Glutamatergic neuron (in vitro differentiated cells): ENCODE measurements around the gene VWF. TPM values are rescaled to one million over a fixed set of nuclear protein-coding genes. Genes with fewer than 3 reads are reported as not detected.

Experiments
- DNase-seq: peaks from one replicate; pipeline ENCODE4 v3.0.0; 2022
- H3K27ac Mint-ChIP-seq: one replicate; pipeline ENCODE4 v1.8.0; 2020; ENCODE audit warnings: mild to moderate bottlenecking, mixed read lengths, inconsistent platforms; ENCODE audit not compliant: unreplicated experiment
- H3K27me3 Mint-ChIP-seq: one replicate; pipeline ENCODE4 v1.8.0; 2020; ENCODE audit warnings: mild to moderate bottlenecking, moderate library complexity, mixed read lengths, inconsistent platforms; ENCODE audit not compliant: unreplicated experiment
- H3K36me3 Mint-ChIP-seq: one replicate; pipeline ENCODE4 v1.8.0; 2020; ENCODE audit warnings: mild to moderate bottlenecking, mixed read lengths, inconsistent platforms; ENCODE audit not compliant: unreplicated experiment
- H3K4me1 Mint-ChIP-seq: one replicate; pipeline ENCODE4 v1.8.0; 2020; ENCODE audit warnings: mild to moderate bottlenecking, low read depth, mixed read lengths, inconsistent platforms; ENCODE audit not compliant: unreplicated experiment
- H3K4me3 Mint-ChIP-seq: one replicate; pipeline ENCODE4 v1.8.0; 2020; ENCODE audit warnings: mild to moderate bottlenecking, mixed read lengths, inconsistent platforms; ENCODE audit not compliant: unreplicated experiment
- H3K9me3 Mint-ChIP-seq: one replicate; pipeline ENCODE4 v1.8.0; 2020; ENCODE audit warnings: mild to moderate bottlenecking, moderate library complexity, mixed read lengths, inconsistent platforms; ENCODE audit not compliant: unreplicated experiment
- CTCF ChIP-seq: fragments of 200-600 bp; sonication (generic); IDR thresholded peaks from one replicate; pipeline ENCODE4 v1.5.0; 2021; ENCODE audit not compliant: partially characterized antibody, unreplicated experiment
- total RNA-seq: library from RNA; stranded (reverse); fragmentation: NEBNext Ultra II Directional; extraction: Animal tissue kit (Norgen Biotek cat#: 25700); gene quantifications from one replicate; pipeline ENCODE4 v1.2.1, GENCODE V29; 2021; ENCODE audit not compliant: unreplicated experiment

The VWF gene
- total RNA-seq, 1 donor from 2014 or later, result 0.37 TPM

- DNase-seq, result no peak
- Mint-ChIP-seq H3K36me3 (no peaks in the 10 kb centered on the region), H3K27me3 (peaks cover 5% of the 10 kb centered on the region), H3K27ac (no peak overlapping the region), H3K4me3 (no peak overlapping the region), H3K4me1 (peaks cover 2% of the 10 kb centered on the region), H3K9me3 (peaks cover 3% of the 10 kb centered on the region)
- TF ChIP-seq CTCF, result no peak
These were observed 148.3 kb downstream of the VWF start for GRCh38 chr12:5976196-5976595.

DNA sequence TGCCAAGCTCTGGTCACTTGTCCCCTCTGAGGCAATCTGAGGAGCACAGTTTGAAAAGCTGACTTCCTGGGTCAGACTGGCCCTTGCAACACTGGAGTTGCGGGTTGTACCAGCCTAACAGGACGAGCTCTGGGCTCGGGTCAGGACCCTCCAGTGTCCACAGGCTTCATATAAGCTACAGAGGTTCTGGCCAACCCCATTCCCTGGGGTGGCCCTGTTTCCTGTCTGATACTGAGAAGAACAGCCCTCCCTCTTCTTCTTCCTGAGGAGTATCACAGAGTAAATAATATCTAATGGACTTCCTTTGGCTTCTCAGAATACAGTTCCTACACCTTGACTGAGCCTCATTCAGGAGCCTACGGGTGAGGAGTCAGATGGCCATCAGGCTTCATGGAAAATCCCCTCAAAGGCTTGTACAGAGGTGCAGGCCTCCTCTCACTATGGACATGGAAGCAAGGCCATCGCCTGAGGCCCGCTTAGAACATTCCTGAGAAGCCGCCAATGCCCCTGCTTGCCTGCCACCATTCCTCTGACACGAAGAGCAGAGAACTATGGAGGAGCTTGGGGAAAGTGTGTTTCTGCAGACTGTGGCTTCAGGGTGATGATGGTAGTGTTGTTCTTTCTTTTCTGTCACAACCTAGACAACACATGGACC lies 150.9 kb downstream of the VWF start:
- DNase-seq, result no peak
- Mint-ChIP-seq H3K4me1 (peaks cover 2% of the 10 kb centered on the region), H3K36me3 (no peaks in the 10 kb centered on the region), H3K4me3 (no peak overlapping the region), H3K9me3 (peaks cover 1% of the 10 kb centered on the region), H3K27me3 (peaks cover 5% of the 10 kb centered on the region), H3K27ac (no peak overlapping the region)
- TF ChIP-seq CTCF, result no peak

GRCh38 chr12:5972387-5972786 lies 152.1 kb downstream of the VWF start:
- no peak for DNase-seq
- no peak overlapping the region for H3K27ac Mint-ChIP-seq
- peaks cover 5% of the 10 kb centered on the region for H3K27me3 Mint-ChIP-seq
- no peak for TF ChIP-seq CTCF
- H3K4me3 Mint-ChIP-seq, result no peak overlapping the region
- H3K36me3 Mint-ChIP-seq, result no peaks in the 10 kb centered on the region
- H3K9me3 Mint-ChIP-seq, result peaks cover 1% of the 10 kb centered on the region
- H3K4me1 Mint-ChIP-seq, result peaks cover 2% of the 10 kb centered on the region

- no peak for DNase-seq
- Mint-ChIP-seq H3K27ac (no peak overlapping the region), H3K4me1 (peaks cover 2% of the 10 kb centered on the region), H3K4me3 (no peak overlapping the region), H3K36me3 (no peaks in the 10 kb centered on the region), H3K9me3 (peaks cover 1% of the 10 kb centered on the region), H3K27me3 (peaks cover 5% of the 10 kb centered on the region)
- TF ChIP-seq CTCF, result no peak
These were observed 153.1 kb downstream of the VWF start for GRCh38 chr12:5971194-5971850.

DNA sequence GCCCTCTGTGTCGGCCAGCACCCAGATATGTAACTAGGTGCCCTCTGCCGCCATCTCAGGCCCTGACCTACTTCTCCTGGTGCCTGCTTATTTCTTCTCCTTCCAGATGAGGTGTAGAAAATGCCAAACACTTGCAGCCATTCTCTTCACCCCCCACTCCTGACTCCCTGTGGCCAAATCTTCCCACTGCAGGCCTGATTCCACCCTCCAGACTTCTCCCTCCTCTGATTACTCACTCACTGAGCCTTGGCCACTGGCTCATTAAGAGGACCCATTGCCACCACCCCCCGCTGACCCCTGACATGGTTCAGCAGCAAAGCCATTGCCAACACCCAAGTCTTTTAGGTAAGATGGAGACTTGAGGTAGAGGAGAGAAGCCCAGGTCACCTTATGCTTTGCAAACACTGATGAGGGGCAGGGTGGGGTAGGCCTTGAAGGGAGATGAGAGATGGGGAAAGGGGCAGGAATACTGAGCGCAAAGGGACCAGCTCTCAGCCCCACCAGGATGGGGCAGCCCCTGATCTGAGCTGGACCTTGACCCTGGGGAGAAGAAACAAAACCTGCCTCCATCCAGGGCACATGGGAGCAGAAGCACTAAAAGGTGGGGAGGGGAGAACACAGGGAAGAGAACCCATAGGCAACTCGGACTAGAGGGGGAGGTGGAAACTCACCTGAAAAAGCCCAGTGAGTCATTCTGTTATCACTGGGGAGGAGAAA lies 154.3 kb downstream of the VWF start:
- Mint-ChIP-seq H3K36me3 (no peaks in the 10 kb centered on the region), H3K9me3 (peaks cover 3% of the 10 kb centered on the region), H3K4me3 (no peak overlapping the region), H3K27ac (no peak overlapping the region), H3K4me1 (peaks cover 2% of the 10 kb centered on the region), H3K27me3 (peaks cover 6% of the 10 kb centered on the region)
- no peak for TF ChIP-seq CTCF
- DNase-seq, result no peak
